Prostate gland (tissue), 2 donors: Measurements from ENCODE around the gene CDK8.

ENCODE experiments used
- CTCF ChIP-seq, 4 experiments: fragments of 200-600 bp in 2 of 4; fragments of 450-650 bp in 2 of 4; sonication (generic) in 2 of 4; IDR thresholded peaks; 1 replicate in 3 of 4; 2 replicates in 1 of 4; pipeline ENCODE4 v1.5.1; 2016 to 2019; ENCODE audit warnings: antibody characterized with exemption in 4 of 4, mild to moderate bottlenecking in 2 of 4, moderate library complexity in 2 of 4
- POLR2A ChIP-seq: fragments of 450-650 bp; IDR thresholded peaks from one replicate; pipeline ENCODE4 v1.6.1; 2016; ENCODE audit warnings: antibody characterized with exemption, mild to moderate bottlenecking
- POLR2AphosphoS5 ChIP-seq: sonication (generic); formaldehyde crosslinking; IDR thresholded peaks from one replicate; pipeline ENCODE4 v1.6.1; 2017; ENCODE audit warnings: antibody characterized with exemption

- TF ChIP-seq CTCF (IDR thresholded peaks at IDR 0.05) (no peak), POLR2A (no peak), POLR2AphosphoS5 (no peak)
Observed at GRCh38 chr13:26380930-26381329, 127.0 kb downstream of the CDK8 start.
